NCI-H1930 (cell line): ENCODE results near the gene STBD1.
A peak's percentile ranks its signal among the peaks of the same experiment; 100 is the strongest.
"Not testable (repeated sequence)": the region's sequence is repeated elsewhere in the genome, so short reads cannot be mapped to it uniquely, and the experiment has no call there.

ENCODE experiments used
- DNase-seq, 2 experiments: peaks; one replicate each; lab custom pipeline; 2025; lab: John Stamatoyannopoulos, UW

STBD1 gene

GRCh38 chr4:76305971-76306881 is at the start of gene STBD1:
TSS of gene STBD1 (plus strand) at chr4:76306733. CDS start at chr4:76306770, 37 bp downstream.
- peak; percentile 36 to 53 for DNase-seq

GRCh38 chr4:76256968-76257367 is 49.6 kb upstream of the STBD1 start:
- DNase-seq, result no peak

- DNase-seq, result no peak
These were observed 48.7 kb upstream of the STBD1 start for GRCh38 chr4:76257824-76258223.

- DNase-seq, result no peak
These were observed 46.0 kb upstream of the STBD1 start for GRCh38 chr4:76260571-76260970.

- no peak for DNase-seq
These were observed 40.8 kb upstream of the STBD1 start for GRCh38 chr4:76265631-76266218.

- DNase-seq, result no peak
These were observed 39.9 kb upstream of the STBD1 start for GRCh38 chr4:76266627-76267026.

- DNase-seq, result no peak
These were observed 38.7 kb upstream of the STBD1 start for GRCh38 chr4:76267811-76268210.

GRCh38 chr4:76270244-76271175 is 36.0 kb upstream of the STBD1 start:
- DNase-seq, result no peak

- DNase-seq, result no peak
These were observed 35.3 kb upstream of the STBD1 start for GRCh38 chr4:76271248-76271647.

GRCh38 chr4:76272073-76272472 is 34.5 kb upstream of the STBD1 start:
- no peak for DNase-seq

- no peak for DNase-seq
These were observed 34.0 kb upstream of the STBD1 start for GRCh38 chr4:76272582-76272981.

- peak in 1 of 2 experiments; percentile 32 for DNase-seq
These were observed 33.5 kb upstream of the STBD1 start for GRCh38 chr4:76272999-76273398.

- no peak for DNase-seq
These were observed 30.9 kb upstream of the STBD1 start for GRCh38 chr4:76275486-76276124.

GRCh38 chr4:76276813-76277212 is 29.7 kb upstream of the STBD1 start:
- DNase-seq, result no peak

- no peak for DNase-seq
These were observed 28.9 kb upstream of the STBD1 start for GRCh38 chr4:76277667-76278066.

- DNase-seq, result no peak
These were observed 27.9 kb upstream of the STBD1 start for GRCh38 chr4:76278583-76278982.

GRCh38 chr4:76279462-76279861 is 27.1 kb upstream of the STBD1 start:
- DNase-seq, result no peak

- no peak for DNase-seq
These were observed 25.8 kb upstream of the STBD1 start for GRCh38 chr4:76280488-76281441.

- not testable (repeated sequence) for DNase-seq
These were observed 24.9 kb upstream of the STBD1 start for GRCh38 chr4:76281594-76281993.

GRCh38 chr4:76282941-76283689 is 23.4 kb upstream of the STBD1 start:
- no peak for DNase-seq
